NCI-H345 treated with DMSO at 0.1 percent for 48 hours (cell line): ENCODE data around the gene ALG6.

Experiments used
- DNase-seq: peaks from one replicate; lab custom pipeline; 2025; ENCODE audit not compliant: unreplicated experiment; lab: John Stamatoyannopoulos, UW

Gene ALG6

DNA sequence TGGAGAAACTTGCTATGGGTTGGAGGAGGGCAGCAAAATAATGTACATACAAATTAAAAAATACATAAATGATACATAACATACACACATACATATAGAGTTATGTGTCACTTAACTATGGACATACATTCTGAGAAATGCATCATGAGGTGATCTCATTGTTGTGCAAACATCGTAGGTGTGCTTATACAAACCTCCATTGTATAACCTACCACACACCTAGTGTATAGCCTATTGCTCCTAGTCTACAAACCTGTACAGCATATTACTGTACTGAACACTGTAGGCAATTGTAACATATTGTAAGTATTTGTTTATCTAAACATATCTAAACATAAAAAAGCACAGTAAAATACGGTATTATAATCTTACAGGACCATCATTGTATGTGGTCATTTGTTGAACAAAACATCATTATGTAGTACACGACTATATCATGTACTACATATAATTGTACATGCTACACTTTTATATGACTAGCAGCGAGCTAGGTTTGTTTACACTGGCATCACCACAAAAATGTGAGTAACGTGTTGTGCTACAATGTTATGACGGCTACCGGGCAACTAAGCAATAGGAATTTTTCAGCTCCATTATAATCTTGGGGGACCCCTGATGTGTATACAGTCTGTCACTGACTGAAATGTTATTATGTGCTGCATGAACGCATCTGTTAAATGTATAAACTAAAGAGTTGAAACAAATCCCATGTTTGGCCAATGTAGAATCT lies 120.1 kb downstream of the ALG6 start:
- no peak for DNase-seq
